Stimulated activated CD4-positive, alpha-beta T cell treated with anti-CD3 and anti-CD28 coated beads, Interleukin-15, amount 100 ng/mL, for 48 hours (primary cell): ENCODE results near the gene GPX6.
"Not testable (repeated sequence)": the region's sequence is repeated elsewhere in the genome, so short reads cannot be mapped to it uniquely, and the experiment has no call there.

Source experiments
- DNase-seq, 2 donors: peaks; one replicate each; pipeline ENCODE4 v3.0.0-alpha.2; 2020; ENCODE audit warnings: low read depth in 2 of 2

Gene GPX6

DNA sequence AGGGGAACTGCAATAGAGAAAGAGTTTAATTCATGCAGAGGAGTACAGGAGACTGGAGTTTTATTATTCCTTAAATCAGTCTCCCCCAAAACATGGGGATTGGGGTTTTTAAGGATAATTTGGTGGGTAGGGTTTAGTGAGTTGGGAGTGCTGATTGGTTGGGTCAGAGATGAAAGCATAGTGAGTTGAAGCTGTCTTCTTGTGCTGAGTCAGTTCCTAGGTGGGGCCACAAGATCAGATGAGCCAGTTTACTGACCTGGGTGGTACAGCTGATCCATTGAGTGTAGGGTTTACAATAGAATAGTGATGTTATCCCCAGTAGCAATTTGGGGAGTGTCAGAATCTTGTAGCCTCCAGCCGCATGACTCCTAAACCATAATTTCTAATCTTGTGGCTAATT, 29.1 kb downstream of the GPX6 start:
- DNase-seq: no peak

DNA sequence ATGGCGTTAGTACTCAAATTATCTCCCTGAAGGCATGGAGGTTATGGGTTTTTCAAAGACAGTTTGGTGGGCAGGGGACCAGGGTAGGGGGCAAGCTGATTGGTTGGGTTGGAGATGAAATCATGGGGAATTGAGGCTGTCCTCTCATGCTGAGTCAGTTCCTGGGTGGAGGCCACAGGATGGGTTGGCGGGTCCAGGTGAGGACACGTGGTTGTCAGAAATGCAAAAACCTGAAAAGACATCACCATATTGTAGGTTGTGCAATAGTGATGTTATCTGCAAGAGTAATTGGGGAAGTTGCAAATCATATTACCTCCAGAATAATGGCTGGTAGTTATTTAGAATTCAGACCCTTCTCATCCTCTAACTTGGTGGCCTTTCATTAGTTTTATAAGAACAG, 30.1 kb downstream of the GPX6 start:
- no peak for DNase-seq

DNA sequence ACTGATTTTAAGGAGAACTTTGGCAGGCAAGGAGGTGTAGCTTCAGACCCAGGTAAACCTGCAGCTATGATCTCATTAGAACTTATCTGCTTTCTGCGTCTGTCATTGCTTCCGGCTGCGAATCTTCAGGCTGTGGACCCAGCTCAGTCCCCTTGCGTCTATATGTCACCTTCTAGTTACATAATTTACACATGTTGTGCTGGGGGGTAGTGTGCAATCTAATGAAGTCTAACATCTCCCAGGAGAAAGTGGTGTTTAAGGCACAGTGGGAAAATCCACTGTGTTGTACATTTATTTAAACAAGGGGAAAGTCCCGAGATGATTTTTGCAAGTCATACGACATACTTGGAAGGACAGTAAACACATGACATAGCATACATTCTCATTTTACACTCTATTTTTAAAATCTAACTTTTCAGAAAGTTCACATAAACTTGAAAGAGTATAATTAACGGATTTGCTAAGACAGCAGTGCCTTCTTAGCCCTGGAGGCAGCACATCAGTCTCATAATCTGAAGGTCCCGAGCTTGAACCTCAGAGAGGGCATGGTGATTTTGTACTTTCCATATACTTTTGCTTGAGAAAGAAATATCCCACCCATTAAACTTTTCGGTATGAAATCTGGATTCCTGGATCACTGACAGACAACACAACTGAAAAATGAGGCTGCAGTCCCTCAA, 35.2 kb downstream of the GPX6 start:
- no peak for DNase-seq

DNA sequence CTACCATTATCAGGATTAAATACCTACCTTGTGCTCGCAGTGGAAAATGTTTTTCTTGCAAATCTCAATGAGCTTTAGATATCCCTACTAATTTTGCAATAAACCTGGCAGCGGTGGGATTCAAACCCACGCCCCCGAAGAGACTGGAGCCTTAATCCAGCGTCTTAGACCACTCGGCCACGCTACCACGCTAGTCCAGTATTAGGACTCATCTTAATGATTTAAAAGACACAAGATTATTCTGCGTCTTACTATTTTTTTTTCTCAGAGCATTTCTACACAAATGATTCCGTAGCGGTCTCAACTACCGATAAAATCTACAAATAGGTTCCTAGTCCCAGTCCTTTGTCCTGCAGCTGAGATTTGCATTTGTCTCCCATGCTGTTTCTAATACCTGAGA, 37.1 kb downstream of the GPX6 start:
- no peak for DNase-seq

DNA sequence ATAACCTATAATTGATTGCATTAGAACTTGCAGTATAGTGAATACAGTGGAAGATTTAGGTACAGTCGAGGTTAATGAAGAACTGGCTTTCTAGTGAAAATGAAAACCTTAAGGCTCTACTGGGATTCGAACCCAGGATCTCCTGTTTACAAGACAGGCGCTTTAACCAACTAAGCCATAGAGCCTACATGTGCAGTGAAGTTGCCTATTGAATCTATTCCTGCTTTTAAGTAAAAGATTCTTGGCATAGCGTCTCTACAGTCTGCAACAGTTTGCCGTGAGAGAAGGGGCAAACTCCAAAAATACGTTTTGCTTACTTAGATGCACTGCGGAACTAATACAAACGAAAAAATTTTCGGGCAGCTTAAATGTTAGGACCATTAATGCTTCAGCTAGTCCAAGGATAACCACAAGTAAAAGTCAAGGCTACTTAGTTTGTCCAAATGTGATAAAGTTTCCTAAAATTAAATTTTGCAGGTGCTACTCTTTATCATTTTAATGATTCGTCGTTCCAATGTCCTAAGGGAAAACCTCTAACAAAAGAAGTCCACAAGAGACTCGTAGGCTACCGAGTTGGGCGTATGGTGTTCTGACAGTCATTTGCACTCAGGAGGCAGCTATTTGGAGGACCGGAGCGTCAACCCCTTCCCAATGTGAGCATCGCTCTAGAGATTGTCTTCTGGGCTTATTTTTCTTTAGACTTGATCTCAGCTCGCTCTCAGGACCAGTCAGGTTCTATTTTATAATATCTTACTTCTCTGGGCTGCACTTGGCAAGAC, 41.0 kb downstream of the GPX6 start:
- no peak for DNase-seq

DNA sequence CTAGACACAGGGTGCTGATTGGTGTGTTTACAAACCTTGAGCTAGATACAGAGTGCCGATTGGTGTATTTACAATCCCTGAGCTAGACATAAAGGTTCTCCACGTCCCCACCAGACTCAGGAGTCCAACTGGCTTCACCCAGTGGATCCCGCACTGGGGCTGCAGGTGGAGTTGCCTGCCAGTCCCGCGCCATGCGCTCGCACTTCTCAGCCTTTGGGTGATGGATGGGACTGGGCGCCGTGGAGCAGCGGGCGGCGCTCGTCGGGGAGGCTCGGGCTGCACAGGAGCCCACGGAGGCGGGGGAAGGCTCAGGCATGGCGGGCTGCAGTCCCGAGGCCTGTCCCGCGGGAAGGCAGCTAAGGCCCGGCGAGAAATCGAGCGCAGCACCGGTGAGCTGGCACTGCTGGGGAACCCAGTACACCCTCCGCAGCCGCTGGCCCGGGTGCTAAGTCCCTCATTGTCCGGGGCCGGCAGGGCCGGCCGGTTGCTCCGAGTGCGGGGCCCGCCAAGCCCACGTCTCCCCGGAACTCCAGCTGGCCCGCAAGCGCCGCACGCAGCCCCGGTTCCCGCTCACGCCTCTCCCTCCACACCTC, 46.3 kb downstream of the GPX6 start:
- not testable (repeated sequence) for DNase-seq

DNA sequence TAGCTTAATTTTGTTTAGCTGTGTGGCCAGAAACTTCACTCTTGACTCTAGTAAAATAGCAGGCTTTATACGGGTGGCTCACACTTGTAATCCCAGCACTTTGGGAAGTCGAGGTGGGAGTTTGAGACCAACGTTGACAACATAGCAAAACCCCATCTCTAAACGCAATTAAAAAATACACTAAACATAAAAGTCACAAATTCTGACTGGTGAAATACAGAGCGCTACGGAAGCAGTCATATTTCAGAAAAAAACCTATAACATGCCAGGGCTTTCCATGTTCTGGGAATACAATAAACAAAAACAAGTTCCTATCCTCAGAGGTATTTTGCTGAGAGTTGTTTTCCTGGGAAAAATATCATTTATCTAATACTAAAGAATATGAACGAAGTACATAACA, 47.5 kb downstream of the GPX6 start:
- no peak for DNase-seq

DNA sequence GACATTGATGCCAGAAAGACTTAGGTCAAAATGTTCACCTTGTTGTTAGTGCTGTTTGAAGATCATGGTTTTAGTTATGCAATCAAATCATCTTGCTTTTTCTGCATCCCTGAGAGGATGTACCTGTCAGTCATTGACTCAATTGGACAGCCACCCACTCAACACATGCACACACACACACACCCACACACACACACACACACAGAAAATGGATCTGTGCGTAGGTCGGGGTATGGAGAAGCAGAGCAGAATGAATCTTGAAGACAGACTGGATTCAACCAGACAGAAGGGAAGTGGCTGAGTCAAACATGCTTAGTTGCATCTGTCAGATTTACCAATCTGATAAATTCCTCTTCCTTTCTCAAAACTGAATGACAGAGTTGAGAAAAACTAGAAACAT, 53.2 kb downstream of the GPX6 start:
- DNase-seq: no peak

DNA sequence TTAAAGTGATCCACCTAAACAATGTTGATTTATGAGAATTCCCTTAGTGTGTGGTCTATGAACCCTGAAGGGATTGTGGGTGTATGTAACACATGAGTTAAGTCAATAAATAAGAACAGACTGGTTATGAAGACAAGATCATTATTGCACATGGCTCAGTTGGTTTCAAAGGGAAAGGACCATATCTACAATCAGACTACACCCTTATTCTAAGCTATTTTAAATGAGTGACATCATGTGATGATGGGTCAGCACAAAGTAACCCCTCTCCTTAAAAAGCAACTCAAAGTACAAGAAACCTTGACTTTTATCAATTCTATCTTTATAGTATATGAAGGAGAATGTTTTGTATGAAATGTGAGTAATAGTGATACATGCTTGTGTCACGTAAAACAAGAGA, 57.0 kb downstream of the GPX6 start:
- DNase-seq: no peak
